Endothelial cell (in vitro differentiated cells): ENCODE data around the gene APCDD1L. TPM values are rescaled to one million over a fixed set of nuclear protein-coding genes. Genes with fewer than 3 reads are reported as not detected.

Experiments
- DNase-seq: peaks from one replicate; pipeline ENCODE4 v3.0.0; 2021; ENCODE audit warnings: low spot score
- H3K27ac Mint-ChIP-seq: one replicate; pipeline ENCODE4 v1.8.0; 2021; ENCODE audit warnings: mixed read lengths, inconsistent platforms; ENCODE audit not compliant: unreplicated experiment
- H3K27me3 Mint-ChIP-seq: one replicate; pipeline ENCODE4 v1.8.0; 2021; ENCODE audit warnings: mild to moderate bottlenecking, moderate library complexity, mixed read lengths, inconsistent platforms; ENCODE audit not compliant: unreplicated experiment
- H3K36me3 Mint-ChIP-seq: one replicate; pipeline ENCODE4 v1.8.0; 2021; ENCODE audit warnings: mild to moderate bottlenecking, low read depth, mixed read lengths, inconsistent platforms; ENCODE audit not compliant: unreplicated experiment
- H3K4me1 Mint-ChIP-seq: one replicate; pipeline ENCODE4 v1.8.0; 2021; ENCODE audit warnings: mild to moderate bottlenecking, mixed read lengths, inconsistent platforms; ENCODE audit not compliant: unreplicated experiment
- H3K4me3 Mint-ChIP-seq: one replicate; pipeline ENCODE4 v1.8.0; 2021; ENCODE audit warnings: mild to moderate bottlenecking, mixed read lengths, inconsistent platforms; ENCODE audit not compliant: unreplicated experiment
- H3K9me3 Mint-ChIP-seq: one replicate; pipeline ENCODE4 v1.8.0; 2021; ENCODE audit warnings: mixed read lengths, inconsistent platforms; ENCODE audit not compliant: unreplicated experiment
- CTCF ChIP-seq: fragments of 200-600 bp; sonication (generic); IDR thresholded peaks from one replicate; pipeline ENCODE4 v1.5.0; 2021; ENCODE audit warnings: antibody characterized with exemption; ENCODE audit not compliant: unreplicated experiment
- total RNA-seq: library from RNA; stranded (reverse); fragmentation: NEBNext Ultra II Directional; extraction: Animal tissue kit (Norgen Biotek cat#: 25700); gene quantifications from one replicate; pipeline ENCODE4 v1.2.1, GENCODE V29; 2021; ENCODE audit not compliant: unreplicated experiment

Gene APCDD1L
- total RNA-seq, 1 donor from 2014 or later: not detected

- DNase-seq: no peak
- Mint-ChIP-seq H3K9me3 (no peaks in the 10 kb centered on the region), H3K36me3 (peaks cover 3% of the 10 kb centered on the region), H3K4me1 (no peaks in the 10 kb centered on the region), H3K27me3 (peaks cover 12% of the 10 kb centered on the region), H3K4me3 (no peak overlapping the region), H3K27ac (no peak overlapping the region)
- no peak for TF ChIP-seq CTCF
These were observed 18.8 kb downstream of the APCDD1L start for GRCh38 chr20:58496429-58496769.

- H3K27ac Mint-ChIP-seq: no peak overlapping the region
- H3K9me3 Mint-ChIP-seq: no peaks in the 10 kb centered on the region
- no peak overlapping the region for H3K4me3 Mint-ChIP-seq
- no peaks in the 10 kb centered on the region for H3K4me1 Mint-ChIP-seq
- no peak for TF ChIP-seq CTCF
- DNase-seq: no peak
- peaks cover 12% of the 10 kb centered on the region for H3K27me3 Mint-ChIP-seq
- H3K36me3 Mint-ChIP-seq: peaks cover 3% of the 10 kb centered on the region
These were observed 19.4 kb downstream of the APCDD1L start for GRCh38 chr20:58495623-58496428.

- no peaks in the 10 kb centered on the region for H3K9me3 Mint-ChIP-seq
- H3K36me3 Mint-ChIP-seq: peaks cover 3% of the 10 kb centered on the region
- no peak for TF ChIP-seq CTCF
- no peak overlapping the region for H3K4me3 Mint-ChIP-seq
- H3K27ac Mint-ChIP-seq: no peak overlapping the region
- H3K27me3 Mint-ChIP-seq: peaks cover 10% of the 10 kb centered on the region
- H3K4me1 Mint-ChIP-seq: no peaks in the 10 kb centered on the region
- DNase-seq: no peak
These were observed 20.1 kb downstream of the APCDD1L start for GRCh38 chr20:58494923-58495622.

- H3K4me1 Mint-ChIP-seq: no peaks in the 10 kb centered on the region
These were observed 22.2 kb downstream of the APCDD1L start for GRCh38 chr20:58492795-58493524.

More at GRCh38 chr20:58492795-58493524, 22.2 kb downstream of the APCDD1L start:
- Mint-ChIP-seq H3K27ac (no peak overlapping the region), H3K27me3 (peaks cover 8% of the 10 kb centered on the region), H3K36me3 (no peaks in the 10 kb centered on the region), H3K4me3 (no peak overlapping the region), H3K9me3 (no peaks in the 10 kb centered on the region)
- DNase-seq: no peak
- no peak for TF ChIP-seq CTCF
